GM10248 (cell line): Measurements from ENCODE around the gene DCUN1D3.

Experiments
- CTCF ChIA-PET: fragments of 300-600 bp; sonication (Branson Sonifier 250); formaldehyde crosslinking; extraction: SDS; loops from one replicate; lab custom pipeline; 2021; ENCODE audit warnings: antibody characterized with exemption; lab: Yijun Ruan, JAX
- POLR2A ChIA-PET: fragments of 350-650 bp; sonication (Branson Sonifier 250); formaldehyde crosslinking; extraction: SDS; loops from one replicate; lab custom pipeline; 2020; ENCODE audit warnings: antibody characterized with exemption; lab: Yijun Ruan, JAX
- DNase-seq: peaks from one replicate; pipeline ENCODE4 v3.0.0; 2012; ENCODE audit errors: extremely low spot score
- TF ChIP-seq, protein P1 (sequence below): IDR thresholded peaks from 2 replicates; pipeline ENCODE4 v1.5.1; 2012; ENCODE audit warnings: mild to moderate bottlenecking, low read depth; ENCODE audit errors: extremely low read depth, missing control alignments, control extremely low read depth

Gene DCUN1D3

GRCh38 chr16:20941636-20941926 is 41.4 kb upstream of the DCUN1D3 start:
- TF ChIP-seq, protein P1, sequence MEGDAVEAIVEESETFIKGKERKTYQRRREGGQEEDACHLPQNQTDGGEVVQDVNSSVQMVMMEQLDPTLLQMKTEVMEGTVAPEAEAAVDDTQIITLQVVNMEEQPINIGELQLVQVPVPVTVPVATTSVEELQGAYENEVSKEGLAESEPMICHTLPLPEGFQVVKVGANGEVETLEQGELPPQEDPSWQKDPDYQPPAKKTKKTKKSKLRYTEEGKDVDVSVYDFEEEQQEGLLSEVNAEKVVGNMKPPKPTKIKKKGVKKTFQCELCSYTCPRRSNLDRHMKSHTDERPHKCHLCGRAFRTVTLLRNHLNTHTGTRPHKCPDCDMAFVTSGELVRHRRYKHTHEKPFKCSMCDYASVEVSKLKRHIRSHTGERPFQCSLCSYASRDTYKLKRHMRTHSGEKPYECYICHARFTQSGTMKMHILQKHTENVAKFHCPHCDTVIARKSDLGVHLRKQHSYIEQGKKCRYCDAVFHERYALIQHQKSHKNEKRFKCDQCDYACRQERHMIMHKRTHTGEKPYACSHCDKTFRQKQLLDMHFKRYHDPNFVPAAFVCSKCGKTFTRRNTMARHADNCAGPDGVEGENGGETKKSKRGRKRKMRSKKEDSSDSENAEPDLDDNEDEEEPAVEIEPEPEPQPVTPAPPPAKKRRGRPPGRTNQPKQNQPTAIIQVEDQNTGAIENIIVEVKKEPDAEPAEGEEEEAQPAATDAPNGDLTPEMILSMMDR, result no peak
- POLR2A ChIA-PET, result no interaction called here
- CTCF ChIA-PET, result interaction anchor here (0.7 to 1.8 kb wide), 2 partner anchors 67 to 1698 kb away, joined by 3 to 6 read pairs; no protein-coding TSS in a partner anchor
- no peak for DNase-seq

DNA sequence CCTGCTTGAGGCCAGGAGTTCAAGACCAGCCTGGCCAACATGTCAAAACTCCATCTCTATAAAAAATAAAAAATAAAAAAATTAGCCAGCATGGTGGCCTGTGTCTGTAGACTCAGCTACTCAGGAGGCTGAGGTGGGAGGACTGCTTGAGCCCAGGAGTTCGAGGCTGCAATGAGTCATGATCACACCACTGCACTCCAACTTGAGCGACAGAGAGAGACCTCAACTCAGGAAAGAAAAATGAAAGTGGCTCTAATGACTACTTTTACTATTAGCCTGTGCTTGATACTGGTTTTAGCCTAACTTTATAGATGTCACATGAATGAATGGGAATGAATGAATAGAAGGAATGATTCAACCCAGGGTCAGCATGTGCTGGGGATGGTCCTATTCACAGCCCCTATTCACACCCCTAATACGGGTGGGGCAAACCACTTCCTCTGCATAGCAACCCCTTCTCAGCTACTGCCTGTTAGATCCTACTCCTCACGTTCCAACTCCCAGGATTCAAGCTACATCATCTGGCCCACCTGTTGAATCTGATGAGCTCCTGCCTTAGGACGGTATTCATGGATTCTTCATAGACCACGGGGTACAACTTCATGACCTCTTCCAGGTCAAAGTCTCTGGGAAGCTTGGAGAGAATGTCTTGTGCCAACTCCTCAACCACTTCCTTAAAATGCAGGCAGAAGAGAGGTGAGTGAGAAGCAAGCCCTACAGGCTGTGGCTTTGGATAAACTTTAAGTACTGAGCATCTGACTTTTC is 40.9 kb upstream of the DCUN1D3 start:
- ChIA-PET POLR2A (no interaction called here), CTCF (interaction anchor here (0.7 to 1.8 kb wide), 2 partner anchors 66 to 1697 kb away, joined by 3 to 6 read pairs; no protein-coding TSS in a partner anchor)
- DNase-seq, result no peak
- TF ChIP-seq, protein P1, result no peak

DNA sequence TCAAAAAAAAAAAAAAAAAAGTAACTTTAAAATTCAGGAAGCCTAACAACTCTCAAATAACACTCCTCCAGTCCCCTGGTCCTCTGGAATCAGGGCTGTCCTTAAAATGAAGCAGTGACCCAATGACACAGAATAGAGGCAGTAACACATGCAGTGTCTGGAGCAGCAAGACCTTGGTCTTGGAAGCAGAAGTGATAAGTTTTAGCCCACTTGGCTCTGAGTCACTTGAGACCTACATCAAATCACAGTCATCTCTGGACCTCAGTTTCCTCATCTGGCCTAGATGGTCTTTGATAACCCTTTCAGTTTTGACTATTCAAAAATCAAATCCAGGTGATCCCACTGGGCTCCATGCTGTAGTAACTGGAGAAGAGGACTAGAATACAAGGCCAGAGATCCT is 39.5 kb upstream of the DCUN1D3 start:
- TF ChIP-seq, protein P1, result no peak
- ChIA-PET POLR2A (no interaction called here), CTCF (no interaction called here)
- no peak for DNase-seq

GRCh38 chr16:20938426-20938825 is 38.3 kb upstream of the DCUN1D3 start:
- no peak for DNase-seq
- ChIA-PET CTCF (interaction anchor here (0.9 to 1.6 kb wide), 3 partner anchors 21 to 89 kb away, joined by 3 read pairs; no protein-coding TSS in a partner anchor), POLR2A (interaction anchor here (0.6 to 0.7 kb wide), 2 partner anchors 22 to 28 kb away, joined by 4 to 5 read pairs; no protein-coding TSS in a partner anchor)
- TF ChIP-seq, protein P1, result no peak

DNA sequence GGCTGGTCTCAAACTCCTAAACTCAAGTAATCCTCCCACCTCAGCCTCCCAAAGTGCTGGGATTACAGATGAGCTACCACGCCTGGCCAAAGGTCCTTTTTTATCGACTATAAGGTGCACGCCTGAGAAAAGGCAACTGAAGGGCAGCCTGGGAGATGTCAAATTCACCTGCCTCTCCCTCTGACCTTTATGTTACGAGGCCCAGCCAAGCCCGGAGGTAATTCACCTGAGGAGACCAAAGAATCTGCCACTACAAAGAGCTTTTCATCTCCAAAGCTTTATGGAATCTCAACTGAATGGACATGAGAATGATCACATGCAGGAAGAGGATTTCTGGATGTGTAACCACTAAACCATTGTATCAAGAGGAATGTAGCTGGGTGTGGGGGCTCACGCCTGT is 37.6 kb upstream of the DCUN1D3 start:
- no peak for DNase-seq
- CTCF ChIA-PET, result interaction anchor here (0.9 to 1.6 kb wide), 3 partner anchors 20 to 89 kb away, joined by 3 to 4 read pairs (median 3); no protein-coding TSS in a partner anchor
- POLR2A ChIA-PET, result interaction anchor here (0.6 to 0.7 kb wide), 2 partner anchors 22 to 27 kb away, joined by 4 to 5 read pairs; no protein-coding TSS in a partner anchor
- TF ChIP-seq, protein P1, result no peak

GRCh38 chr16:20933589-20933988 is 33.4 kb upstream of the DCUN1D3 start:
- TF ChIP-seq, protein P1, result no peak
- no peak for DNase-seq
- ChIA-PET POLR2A (interaction anchor here (0.6 kb wide), 1 partner anchor 105 kb away, joined by 4 read pairs; no protein-coding TSS in a partner anchor), CTCF (interaction anchor here (1.2 kb wide), 1 partner anchor 18 kb away, joined by 3 read pairs; no protein-coding TSS in a partner anchor)
